HepG2 (cell line): ENCODE data around the gene TMBIM6. TPM values are rescaled to one million over a fixed set of nuclear protein-coding genes. Genes with fewer than 3 reads are reported as not detected.

Source experiments
- DNMT1 ChIP-seq: sonication (generic); formaldehyde crosslinking; IDR thresholded peaks from 2 replicates; pipeline ENCODE4 v1.5.1; 2020; ENCODE audit warnings: mild to moderate bottlenecking, missing genetic modification reagents
- FOXO1 ChIP-seq: sonication (generic); formaldehyde crosslinking; IDR thresholded peaks from 2 replicates; pipeline ENCODE4 v1.4.0; 2020; ENCODE audit warnings: missing genetic modification reagents
- JUND ChIP-seq: sonication (generic); formaldehyde crosslinking; IDR thresholded peaks from 2 replicates; pipeline ENCODE4 v1.8.0; 2022; ENCODE audit warnings: mild to moderate bottlenecking, missing genetic modification reagents
- KDM2A ChIP-seq: sonication (generic); formaldehyde crosslinking; IDR thresholded peaks from 2 replicates; pipeline ENCODE4 v1.4.0; 2020; ENCODE audit warnings: low read depth, missing genetic modification reagents, borderline replicate concordance
- KDM5B ChIP-seq: sonication (generic); formaldehyde crosslinking; IDR thresholded peaks from 2 replicates; pipeline ENCODE4 v1.4.0; 2020; ENCODE audit warnings: missing genetic modification reagents, mild to moderate bottlenecking, borderline replicate concordance
- LCORL ChIP-seq, 2 experiments: fragments of 450-650 bp in 1 of 2; sonication (generic) in 1 of 2; formaldehyde crosslinking in 1 of 2; IDR thresholded peaks; 2 replicates each; pipeline versions ENCODE4 v1.5.0 to v1.6.1; 2017 to 2020; ENCODE audit warnings: antibody characterized with exemption in 1 of 2, missing genetic modification reagents in 1 of 2
- NAIF1 ChIP-seq: sonication (generic); formaldehyde crosslinking; IDR thresholded peaks from 2 replicates; pipeline ENCODE4 v1.5.0; 2020; ENCODE audit warnings: mild to moderate bottlenecking, missing genetic modification reagents, borderline replicate concordance
- NONO ChIP-seq, 2 experiments: fragments of 450-650 bp in 1 of 2; sonication (generic) in 1 of 2; formaldehyde crosslinking in 1 of 2; IDR thresholded peaks in 1 of 2; conservative IDR thresholded peaks in 1 of 2; 2 replicates each; pipeline versions ENCODE4 v1.6.1 to v1.8.0; 2017 to 2022; ENCODE audit warnings: mild to moderate bottlenecking in 1 of 2, missing genetic modification reagents in 1 of 2, moderate library complexity in 1 of 2
- PITX1 ChIP-seq: sonication (generic); formaldehyde crosslinking; IDR thresholded peaks from 2 replicates; pipeline ENCODE4 v1.5.1; 2020; ENCODE audit warnings: mild to moderate bottlenecking, missing genetic modification reagents
- RNF2 ChIP-seq: fragments of 450-650 bp; conservative IDR thresholded peaks from 2 replicates; pipeline ENCODE4 v1.6.1; 2016; ENCODE audit warnings: low read depth
- ZC3H4 ChIP-seq: sonication (generic); formaldehyde crosslinking; IDR thresholded peaks from 2 replicates; pipeline ENCODE4 v1.4.0; 2020; ENCODE audit warnings: missing genetic modification reagents, borderline replicate concordance
- ZNF24 ChIP-seq: fragments of 450-650 bp; IDR thresholded peaks from 2 replicates; pipeline ENCODE4 v1.6.1; 2017; ENCODE audit warnings: antibody characterized with exemption, mild to moderate bottlenecking
- ZNF282 ChIP-seq: fragments of 450-650 bp; IDR thresholded peaks from 2 replicates; pipeline ENCODE4 v1.6.1; 2018; ENCODE audit not compliant: partially characterized antibody
- ZNF567 ChIP-seq: sonication (generic); formaldehyde crosslinking; IDR thresholded peaks from 2 replicates; pipeline ENCODE4 v1.8.1; 2023; ENCODE audit warnings: mild to moderate bottlenecking, missing genetic modification reagents, borderline replicate concordance
- ZNF670 ChIP-seq: sonication (generic); formaldehyde crosslinking; IDR thresholded peaks from 2 replicates; pipeline ENCODE4 v1.8.0; 2022; ENCODE audit warnings: mild to moderate bottlenecking, missing genetic modification reagents, borderline replicate concordance
- ZNF678 ChIP-seq: sonication (generic); formaldehyde crosslinking; IDR thresholded peaks from 2 replicates; pipeline ENCODE4 v1.4.0; 2020; ENCODE audit warnings: mild to moderate bottlenecking, missing genetic modification reagents
- ZSCAN20 ChIP-seq: sonication (generic); formaldehyde crosslinking; IDR thresholded peaks from 2 replicates; pipeline ENCODE4 v1.4.0; 2020; ENCODE audit warnings: missing genetic modification reagents, mild to moderate bottlenecking, borderline replicate concordance
- polyA plus RNA-seq, 8 experiments: library from polyadenylated mRNA; depleted of rRNA in 3 of 8; stranded (reverse) in 7 of 8; unstranded in 1 of 8; fragments of >200 nt; fragmentation: Illumina TruSeq in 4 of 8; extraction: Trizol in 4 of 8; gene quantifications; 2 replicates each; pipeline versions ENCODE4 v1.2.1 to v1.2.3, GENCODE V29; 2011 to 2016; ENCODE audit warnings: low read depth in 4 of 8, missing spikeins in 1 of 8, mixed read lengths in 1 of 8; ENCODE audit not compliant: insufficient read depth in 1 of 8
- total RNA-seq, 5 experiments: library from RNA; depleted of rRNA; stranded (reverse); fragments of >200 nt; fragmentation: Illumina TruSeq; extraction: Trizol; gene quantifications; 2 replicates each; pipeline ENCODE4 v1.2.3, GENCODE V29; 2016; ENCODE audit warnings: low read depth in 1 of 5
- TF ChIP-seq, protein P1 (sequence below): sonication (generic); formaldehyde crosslinking; IDR thresholded peaks from 2 replicates; pipeline ENCODE4 v1.4.0; 2020; ENCODE audit warnings: missing genetic modification reagents
- TF ChIP-seq, protein P2 (sequence below): IDR thresholded peaks from 2 replicates; pipeline ENCODE4 v1.6.1; 2016; ENCODE audit warnings: low read depth, borderline replicate concordance
- TF ChIP-seq, protein P3 (sequence below): sonication (generic); formaldehyde crosslinking; IDR thresholded peaks from 2 replicates; pipeline ENCODE4 v1.5.0; 2020; ENCODE audit warnings: missing genetic modification reagents
- TF ChIP-seq, protein P4 (sequence below): sonication (generic); formaldehyde crosslinking; IDR thresholded peaks from 2 replicates; pipeline ENCODE4 v1.4.0; 2020; ENCODE audit warnings: missing genetic modification reagents
- TF ChIP-seq, protein P5 (sequence below): IDR thresholded peaks from 2 replicates; pipeline ENCODE4 v1.6.1; 2012; ENCODE audit warnings: low read depth, low read length, improper control_type of control experiment

Gene TMBIM6
- total and polyA plus RNA-seq, 2 of the 13 experiments (the other 11 are each of a cell fraction or from before 2014, with no cell fraction given) = 412 to 468 TPM

DNA sequence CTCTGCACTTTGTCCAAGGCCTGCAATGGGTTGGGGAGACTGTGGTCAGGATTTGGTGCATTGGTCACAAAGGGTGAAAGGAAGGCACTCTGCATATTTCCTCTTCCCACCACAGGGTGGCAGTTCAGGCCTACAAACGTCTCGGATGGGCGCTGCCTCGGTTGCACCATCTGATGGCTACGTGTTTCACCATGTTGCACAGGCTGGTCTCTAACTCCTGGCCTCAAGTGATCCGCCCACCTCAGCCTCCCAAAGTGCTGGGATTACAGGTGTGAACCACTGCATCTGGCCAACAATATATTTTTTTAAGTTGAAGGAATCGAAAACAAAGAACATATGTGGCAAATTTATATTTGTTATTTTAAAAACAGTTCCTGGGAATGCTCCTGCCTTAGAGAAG lies 35.1 kb downstream of the TMBIM6 start (continued):
- TF ChIP-seq, protein P1, sequence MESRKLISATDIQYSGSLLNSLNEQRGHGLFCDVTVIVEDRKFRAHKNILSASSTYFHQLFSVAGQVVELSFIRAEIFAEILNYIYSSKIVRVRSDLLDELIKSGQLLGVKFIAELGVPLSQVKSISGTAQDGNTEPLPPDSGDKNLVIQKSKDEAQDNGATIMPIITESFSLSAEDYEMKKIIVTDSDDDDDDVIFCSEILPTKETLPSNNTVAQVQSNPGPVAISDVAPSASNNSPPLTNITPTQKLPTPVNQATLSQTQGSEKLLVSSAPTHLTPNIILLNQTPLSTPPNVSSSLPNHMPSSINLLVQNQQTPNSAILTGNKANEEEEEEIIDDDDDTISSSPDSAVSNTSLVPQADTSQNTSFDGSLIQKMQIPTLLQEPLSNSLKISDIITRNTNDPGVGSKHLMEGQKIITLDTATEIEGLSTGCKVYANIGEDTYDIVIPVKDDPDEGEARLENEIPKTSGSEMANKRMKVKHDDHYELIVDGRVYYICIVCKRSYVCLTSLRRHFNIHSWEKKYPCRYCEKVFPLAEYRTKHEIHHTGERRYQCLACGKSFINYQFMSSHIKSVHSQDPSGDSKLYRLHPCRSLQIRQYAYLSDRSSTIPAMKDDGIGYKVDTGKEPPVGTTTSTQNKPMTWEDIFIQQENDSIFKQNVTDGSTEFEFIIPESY = 0 out of 2 replicates have a peak, but pooled peaks have one; percentile 12
- TF ChIP-seq ZNF282 (no peak), ZNF24 (no peak), ZNF567 (no peak), JUND (CRISPR knock-in tag) (no peak), ZNF670 (no peak), RNF2 (no peak), NAIF1 (CRISPR knock-in tag) (no peak), KDM5B (0 out of 2 replicates have a peak, but pooled peaks have one; percentile 24), KDM2A (CRISPR knock-in tag) (peak; percentile 59; the same call in 1 of the 2 replicates), ZC3H4 (CRISPR knock-in tag) (no peak), ZNF678 (CRISPR knock-in tag) (no peak), FOXO1 (CRISPR knock-in tag) (no peak), DNMT1 (no peak), NONO (IDR thresholded peaks at IDR 0.05) (no peak), NONO (CRISPR knock-in tag; conservative IDR thresholded peaks at IDR 0.05) (no peak), PITX1 (CRISPR knock-in tag) (no peak), ZSCAN20 (no peak), LCORL (IDR thresholded peaks at IDR 0.05) (no peak), LCORL (CRISPR knock-in tag; IDR thresholded peaks at IDR 0.05) (peak; percentile 52; the same call in 1 of the 2 replicates)
- TF ChIP-seq, protein P2, sequence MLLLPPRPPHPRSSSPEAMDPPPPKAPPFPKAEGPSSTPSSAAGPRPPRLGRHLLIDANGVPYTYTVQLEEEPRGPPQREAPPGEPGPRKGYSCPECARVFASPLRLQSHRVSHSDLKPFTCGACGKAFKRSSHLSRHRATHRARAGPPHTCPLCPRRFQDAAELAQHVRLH (CRISPR knock-in tag) = no peak
- TF ChIP-seq, protein P3, sequence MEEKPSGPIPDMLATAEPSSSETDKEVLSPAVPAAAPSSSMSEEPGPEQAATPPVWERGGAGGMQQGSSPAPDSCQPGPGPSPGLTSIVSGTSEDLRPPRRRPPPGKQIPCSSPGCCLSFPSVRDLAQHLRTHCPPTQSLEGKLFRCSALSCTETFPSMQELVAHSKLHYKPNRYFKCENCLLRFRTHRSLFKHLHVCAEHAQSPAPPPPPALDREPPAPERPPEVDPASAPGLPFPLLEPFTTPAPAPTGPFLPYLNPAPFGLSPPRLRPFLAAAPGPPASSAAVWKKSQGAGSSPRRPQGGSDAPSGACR (CRISPR knock-in tag) = no peak
- TF ChIP-seq, protein P4, sequence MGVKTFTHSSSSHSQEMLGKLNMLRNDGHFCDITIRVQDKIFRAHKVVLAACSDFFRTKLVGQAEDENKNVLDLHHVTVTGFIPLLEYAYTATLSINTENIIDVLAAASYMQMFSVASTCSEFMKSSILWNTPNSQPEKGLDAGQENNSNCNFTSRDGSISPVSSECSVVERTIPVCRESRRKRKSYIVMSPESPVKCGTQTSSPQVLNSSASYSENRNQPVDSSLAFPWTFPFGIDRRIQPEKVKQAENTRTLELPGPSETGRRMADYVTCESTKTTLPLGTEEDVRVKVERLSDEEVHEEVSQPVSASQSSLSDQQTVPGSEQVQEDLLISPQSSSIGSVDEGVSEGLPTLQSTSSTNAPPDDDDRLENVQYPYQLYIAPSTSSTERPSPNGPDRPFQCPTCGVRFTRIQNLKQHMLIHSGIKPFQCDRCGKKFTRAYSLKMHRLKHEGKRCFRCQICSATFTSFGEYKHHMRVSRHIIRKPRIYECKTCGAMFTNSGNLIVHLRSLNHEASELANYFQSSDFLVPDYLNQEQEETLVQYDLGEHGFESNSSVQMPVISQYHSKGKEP (CRISPR knock-in tag) = no peak
- TF ChIP-seq, protein P5, sequence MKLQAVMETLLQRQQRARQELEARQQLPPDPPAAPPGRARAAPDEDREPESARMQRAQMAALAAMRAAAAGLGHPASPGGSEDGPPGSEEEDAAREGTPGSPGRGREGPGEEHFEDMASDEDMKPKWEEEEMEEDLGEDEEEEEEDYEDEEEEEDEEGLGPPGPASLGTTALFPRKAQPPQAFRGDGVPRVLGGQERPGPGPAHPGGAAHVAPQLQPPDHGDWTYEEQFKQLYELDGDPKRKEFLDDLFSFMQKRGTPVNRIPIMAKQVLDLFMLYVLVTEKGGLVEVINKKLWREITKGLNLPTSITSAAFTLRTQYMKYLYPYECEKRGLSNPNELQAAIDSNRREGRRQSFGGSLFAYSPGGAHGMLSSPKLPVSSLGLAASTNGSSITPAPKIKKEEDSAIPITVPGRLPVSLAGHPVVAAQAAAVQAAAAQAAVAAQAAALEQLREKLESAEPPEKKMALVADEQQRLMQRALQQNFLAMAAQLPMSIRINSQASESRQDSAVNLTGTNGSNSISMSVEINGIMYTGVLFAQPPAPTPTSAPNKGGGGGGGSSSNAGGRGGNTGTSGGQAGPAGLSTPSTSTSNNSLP = no peak
